Measurements from ENCODE around the gene ZNF608.

ZNF608 gene

GRCh38 chr5:124745928-124746915, at the start of gene ZNF608:
TSS of gene ZNF608 (minus strand) at chr5:124746639. CDS start at chr5:124744989, 1,650 bp downstream.
- no peak for TF ChIP-seq ZNF274 (IDR thresholded peaks at IDR 0.05; ENCODE audit: low read depth, low read length)
- peak within 1 kb of the TSS; percentile 88 for H3K4me3 ChIP-seq (ENCODE audit: low read length)

- no peak for TF ChIP-seq ZNF274 (IDR thresholded peaks at IDR 0.05; ENCODE audit: low read depth, low read length)
- no peak overlapping the region for H3K4me3 ChIP-seq (ENCODE audit: low read length)
Measured at GRCh38 chr5:124795829-124796228, 49.4 kb upstream of the ZNF608 start.

DNA sequence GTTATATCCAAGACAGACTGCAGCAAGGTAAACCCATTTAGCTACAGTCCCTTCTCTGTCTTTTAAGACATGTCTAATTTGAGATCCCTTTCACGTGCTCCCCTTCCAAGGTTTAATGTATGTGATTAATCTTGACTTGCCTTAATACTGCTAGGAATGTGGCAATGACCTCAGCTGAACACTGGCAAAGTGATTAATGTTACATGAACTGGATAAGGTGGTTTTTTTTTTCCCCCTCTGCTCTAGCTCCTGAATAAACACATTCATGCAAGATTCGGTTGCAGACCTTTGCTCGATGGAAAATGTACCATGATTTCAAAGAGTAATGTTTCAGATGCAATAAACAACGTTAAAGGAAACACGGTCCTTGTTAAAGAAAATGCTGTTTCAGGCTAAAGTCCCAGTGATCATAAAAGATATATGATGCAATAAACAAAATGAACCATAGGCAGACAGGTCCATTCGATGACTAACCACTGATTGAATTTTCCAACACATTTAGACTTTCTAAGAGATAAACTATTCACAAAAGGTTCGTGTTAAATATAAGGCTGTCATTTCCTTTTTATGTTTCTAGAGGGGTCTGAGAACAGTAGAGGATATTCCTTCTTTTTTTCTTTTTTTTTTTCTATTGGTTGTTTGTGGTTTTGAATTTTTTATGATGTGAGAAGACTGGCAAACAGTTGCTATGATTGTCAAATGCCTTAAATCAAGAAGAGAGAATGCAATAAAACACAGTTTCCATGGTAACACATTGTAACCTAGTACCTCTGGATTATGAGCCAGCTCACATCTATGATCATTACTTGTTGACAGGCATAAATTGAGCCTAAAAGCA, 44.7 kb upstream of the ZNF608 start:
- TF ChIP-seq ZNF274 (IDR thresholded peaks at IDR 0.05; ENCODE audit: low read depth, low read length), result no peak
- H3K4me3 ChIP-seq (ENCODE audit: low read length), result no peak overlapping the region

- H3K4me3 ChIP-seq (ENCODE audit: low read length), result no peak overlapping the region
- no peak for TF ChIP-seq ZNF274 (IDR thresholded peaks at IDR 0.05; ENCODE audit: low read depth, low read length)
Measured at GRCh38 chr5:124790301-124790894, 44.0 kb upstream of the ZNF608 start.

DNA sequence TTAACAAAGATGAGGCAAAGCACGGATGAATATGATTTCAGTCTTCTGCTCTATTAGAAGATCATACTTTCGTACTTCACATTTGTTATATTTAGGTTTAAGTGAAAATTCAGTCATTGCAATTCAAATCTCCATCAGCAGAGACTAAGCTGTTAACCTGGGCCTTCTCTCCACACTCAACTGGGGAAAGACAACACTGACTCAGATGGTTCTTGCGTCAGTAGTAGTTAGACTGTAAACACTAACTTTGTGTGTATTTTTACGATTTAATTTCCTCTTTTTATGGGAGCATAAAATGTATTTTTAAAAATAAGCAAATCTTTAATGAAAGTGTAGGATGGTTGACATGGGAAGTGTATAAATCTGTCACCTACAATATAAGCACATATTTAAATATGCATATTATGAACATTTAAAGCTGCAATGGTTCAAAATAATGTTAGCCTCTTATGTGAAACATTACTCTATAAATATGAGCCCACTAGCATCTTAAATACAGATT, 42.7 kb upstream of the ZNF608 start:
- H3K4me3 ChIP-seq (ENCODE audit: low read length), result no peak overlapping the region
- no peak for TF ChIP-seq ZNF274 (IDR thresholded peaks at IDR 0.05; ENCODE audit: low read depth, low read length)

DNA sequence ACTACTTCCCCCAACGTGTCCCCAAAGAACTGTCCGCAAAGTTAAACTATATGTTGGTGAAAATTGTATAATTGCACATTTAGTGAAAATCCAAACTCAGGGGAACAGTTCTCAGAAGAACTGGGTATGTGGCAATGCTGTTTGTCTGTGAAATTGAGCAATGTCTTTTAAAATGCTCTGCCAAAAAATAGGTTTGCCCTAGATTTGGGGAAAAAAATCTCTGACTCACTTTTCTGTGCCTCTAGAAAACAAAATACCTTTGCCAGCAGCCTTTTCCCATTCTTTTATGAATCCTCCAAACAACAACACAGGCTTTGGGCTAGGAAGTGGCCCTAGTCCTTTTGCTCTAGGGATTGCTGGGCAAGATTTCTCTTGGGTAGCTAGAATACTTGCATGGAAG, 37.4 kb upstream of the ZNF608 start:
- H3K4me3 ChIP-seq (ENCODE audit: low read length), result no peak overlapping the region
- no peak for TF ChIP-seq ZNF274 (IDR thresholded peaks at IDR 0.05; ENCODE audit: low read depth, low read length)

- TF ChIP-seq ZNF274 (IDR thresholded peaks at IDR 0.05; ENCODE audit: low read depth, low read length), result no peak
- H3K4me3 ChIP-seq (ENCODE audit: low read length), result no peak overlapping the region
Measured at GRCh38 chr5:124783285-124783684, 36.8 kb upstream of the ZNF608 start.

GRCh38 chr5:124782262-124782661, 35.8 kb upstream of the ZNF608 start:
- TF ChIP-seq ZNF274 (IDR thresholded peaks at IDR 0.05; ENCODE audit: low read depth, low read length), result no peak
- no peak overlapping the region for H3K4me3 ChIP-seq (ENCODE audit: low read length)

DNA sequence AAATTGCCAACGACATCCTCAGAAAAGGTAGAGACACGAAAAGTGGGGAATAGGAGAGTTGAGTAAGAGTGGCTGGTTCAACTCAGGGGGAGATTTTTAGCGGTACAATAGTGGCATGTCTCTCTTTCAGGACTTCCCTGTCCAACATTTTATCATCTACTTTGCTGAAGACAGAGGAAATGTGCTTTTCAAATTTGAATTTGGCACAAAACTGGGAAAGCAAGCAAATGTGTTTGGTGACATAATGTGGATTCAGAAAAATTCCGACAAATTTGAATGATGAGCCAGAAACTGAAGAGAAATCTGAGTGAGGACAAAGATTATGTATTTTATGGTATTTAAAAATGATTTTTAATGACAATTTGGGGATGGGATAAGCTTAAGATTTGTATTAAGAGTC, 33.6 kb upstream of the ZNF608 start:
- no peak for TF ChIP-seq ZNF274 (IDR thresholded peaks at IDR 0.05; ENCODE audit: low read depth, low read length)
- no peak overlapping the region for H3K4me3 ChIP-seq (ENCODE audit: low read length)

- H3K4me3 ChIP-seq (ENCODE audit: low read length), result no peak overlapping the region
- TF ChIP-seq ZNF274 (IDR thresholded peaks at IDR 0.05; ENCODE audit: low read depth, low read length), result no peak
Measured at GRCh38 chr5:124773315-124774311, 27.2 kb upstream of the ZNF608 start.

DNA sequence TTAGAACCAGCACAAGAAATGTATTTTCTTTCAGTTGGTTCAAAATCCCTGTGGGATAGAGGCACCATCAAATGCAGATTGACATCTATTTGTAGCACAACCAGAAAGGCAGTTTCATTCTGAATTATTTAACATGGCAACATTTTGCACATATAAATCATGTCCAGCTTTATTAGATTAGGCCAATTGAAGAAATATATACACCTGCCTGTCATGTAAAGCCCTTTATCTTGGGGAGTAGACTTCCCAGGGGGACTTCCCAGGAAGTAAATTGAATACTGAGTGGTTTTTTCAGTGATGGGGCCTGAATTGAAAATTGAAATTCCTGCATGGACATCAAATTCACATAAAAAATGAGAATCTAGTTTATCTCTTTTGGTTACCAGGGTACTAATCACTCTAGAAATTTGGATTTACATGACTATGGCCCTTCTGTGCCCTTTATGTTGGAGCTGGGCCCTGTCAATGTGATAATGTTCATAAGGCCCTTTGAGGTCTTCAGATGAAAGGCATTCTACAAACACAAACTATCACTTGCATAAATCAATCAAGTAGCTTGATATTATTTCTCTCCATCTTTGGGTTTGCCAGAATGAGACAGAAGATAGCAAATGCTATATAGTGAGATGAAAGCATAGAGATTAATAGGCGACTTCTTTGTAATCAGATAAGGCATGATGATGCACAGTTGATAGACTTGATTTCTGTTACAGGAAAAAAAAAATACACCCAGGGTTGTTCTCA, 26.2 kb upstream of the ZNF608 start:
- TF ChIP-seq ZNF274 (IDR thresholded peaks at IDR 0.05; ENCODE audit: low read depth, low read length), result no peak
- H3K4me3 ChIP-seq (ENCODE audit: low read length), result no peak overlapping the region

- TF ChIP-seq ZNF274 (IDR thresholded peaks at IDR 0.05; ENCODE audit: low read depth, low read length), result no peak
- H3K4me3 ChIP-seq (ENCODE audit: low read length), result no peak overlapping the region
Measured at GRCh38 chr5:124771761-124772160, 25.3 kb upstream of the ZNF608 start.

All from GM08714 (cell line).